ENCODE measurements around the gene MMP15.

Gene MMP15

GRCh38 chr16:58035356-58036170 is 10.0 kb downstream of the MMP15 start:
- no peak for DNase-seq

- DNase-seq, result no peak
Observed at GRCh38 chr16:58036943-58037342, 11.4 kb downstream of the MMP15 start.

DNA sequence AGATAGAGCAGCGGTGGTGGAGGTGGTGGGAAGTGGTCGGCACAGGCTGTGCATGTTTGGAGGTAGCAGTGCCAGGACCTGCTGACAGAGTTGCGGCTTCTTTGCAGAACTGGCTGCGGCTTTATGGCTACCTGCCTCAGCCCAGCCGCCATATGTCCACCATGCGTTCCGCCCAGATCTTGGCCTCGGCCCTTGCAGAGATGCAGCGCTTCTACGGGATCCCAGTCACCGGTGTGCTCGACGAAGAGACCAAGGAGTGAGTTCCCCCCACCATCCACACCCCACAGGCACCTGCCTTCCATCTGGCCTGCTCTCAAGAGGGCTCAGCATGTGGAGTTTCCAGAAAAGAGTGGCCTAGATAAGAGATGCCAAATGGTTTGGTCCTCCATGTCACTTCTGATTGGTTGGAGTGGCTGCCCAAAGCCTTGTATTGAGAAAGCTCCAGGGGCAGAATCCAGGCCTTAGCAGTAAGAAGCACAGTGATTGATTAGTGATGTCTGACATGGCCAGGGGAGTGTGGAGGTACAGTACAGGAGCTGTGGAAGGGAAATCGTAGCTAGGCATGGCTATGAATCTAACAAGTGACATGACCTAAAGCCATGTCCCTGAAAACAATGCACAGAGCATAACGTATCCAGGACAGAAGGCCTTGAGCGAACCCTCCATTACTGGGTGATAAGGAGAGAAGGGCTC is 12.0 kb downstream of the MMP15 start:
- DNase-seq, result no peak

DNA sequence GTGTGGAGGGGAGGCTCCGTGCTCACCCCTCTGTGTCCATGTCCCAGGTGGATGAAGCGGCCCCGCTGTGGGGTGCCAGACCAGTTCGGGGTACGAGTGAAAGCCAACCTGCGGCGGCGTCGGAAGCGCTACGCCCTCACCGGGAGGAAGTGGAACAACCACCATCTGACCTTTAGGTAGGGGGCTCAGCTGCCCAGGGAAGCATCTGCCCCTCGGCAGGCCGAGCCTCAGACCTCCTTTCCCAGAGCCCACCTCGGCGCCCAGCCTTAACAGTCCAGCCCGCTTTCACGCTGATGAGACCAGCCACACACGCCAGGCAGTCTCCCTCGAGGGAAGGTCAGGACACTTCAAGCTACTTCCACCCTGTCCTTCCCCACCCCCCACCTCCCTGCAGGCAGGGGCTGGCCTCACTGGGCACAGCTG is 12.7 kb downstream of the MMP15 start:
- DNase-seq, result no peak

DNA sequence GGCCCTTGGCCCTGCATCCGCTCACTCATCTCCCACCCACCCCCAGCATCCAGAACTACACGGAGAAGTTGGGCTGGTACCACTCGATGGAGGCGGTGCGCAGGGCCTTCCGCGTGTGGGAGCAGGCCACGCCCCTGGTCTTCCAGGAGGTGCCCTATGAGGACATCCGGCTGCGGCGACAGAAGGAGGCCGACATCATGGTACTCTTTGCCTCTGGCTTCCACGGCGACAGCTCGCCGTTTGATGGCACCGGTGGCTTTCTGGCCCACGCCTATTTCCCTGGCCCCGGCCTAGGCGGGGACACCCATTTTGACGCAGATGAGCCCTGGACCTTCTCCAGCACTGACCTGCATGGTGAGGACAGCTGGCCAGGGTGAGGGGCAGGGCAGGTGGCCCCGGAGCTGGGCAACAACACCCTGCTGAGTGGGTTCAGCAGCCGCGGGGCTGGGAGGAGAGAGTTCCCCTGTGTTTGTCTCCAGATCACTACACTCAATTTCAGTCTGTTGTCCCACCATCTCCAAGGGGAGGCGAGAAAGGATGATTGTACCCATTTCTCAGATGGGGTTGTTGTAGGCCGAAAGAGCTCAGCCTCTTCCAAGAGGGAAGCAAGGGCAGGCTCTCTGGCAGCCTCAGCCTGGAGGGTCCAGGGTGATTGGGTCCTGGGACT is 14.4 kb downstream of the MMP15 start:
- DNase-seq, result no peak

GRCh38 chr16:58040496-58040846 is 14.9 kb downstream of the MMP15 start:
- no peak for DNase-seq

- no peak for DNase-seq
Observed at GRCh38 chr16:58040945-58041627, 15.5 kb downstream of the MMP15 start.

DNA sequence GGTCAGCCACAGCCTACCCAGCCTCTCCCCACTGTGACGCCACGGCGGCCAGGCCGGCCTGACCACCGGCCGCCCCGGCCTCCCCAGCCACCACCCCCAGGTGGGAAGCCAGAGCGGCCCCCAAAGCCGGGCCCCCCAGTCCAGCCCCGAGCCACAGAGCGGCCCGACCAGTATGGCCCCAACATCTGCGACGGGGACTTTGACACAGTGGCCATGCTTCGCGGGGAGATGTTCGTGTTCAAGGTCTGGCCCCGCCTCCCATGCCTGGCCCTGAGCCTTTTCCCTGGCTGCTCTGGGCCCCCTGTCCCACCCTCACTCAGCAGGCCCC is 16.0 kb downstream of the MMP15 start:
- no peak for DNase-seq

DNA sequence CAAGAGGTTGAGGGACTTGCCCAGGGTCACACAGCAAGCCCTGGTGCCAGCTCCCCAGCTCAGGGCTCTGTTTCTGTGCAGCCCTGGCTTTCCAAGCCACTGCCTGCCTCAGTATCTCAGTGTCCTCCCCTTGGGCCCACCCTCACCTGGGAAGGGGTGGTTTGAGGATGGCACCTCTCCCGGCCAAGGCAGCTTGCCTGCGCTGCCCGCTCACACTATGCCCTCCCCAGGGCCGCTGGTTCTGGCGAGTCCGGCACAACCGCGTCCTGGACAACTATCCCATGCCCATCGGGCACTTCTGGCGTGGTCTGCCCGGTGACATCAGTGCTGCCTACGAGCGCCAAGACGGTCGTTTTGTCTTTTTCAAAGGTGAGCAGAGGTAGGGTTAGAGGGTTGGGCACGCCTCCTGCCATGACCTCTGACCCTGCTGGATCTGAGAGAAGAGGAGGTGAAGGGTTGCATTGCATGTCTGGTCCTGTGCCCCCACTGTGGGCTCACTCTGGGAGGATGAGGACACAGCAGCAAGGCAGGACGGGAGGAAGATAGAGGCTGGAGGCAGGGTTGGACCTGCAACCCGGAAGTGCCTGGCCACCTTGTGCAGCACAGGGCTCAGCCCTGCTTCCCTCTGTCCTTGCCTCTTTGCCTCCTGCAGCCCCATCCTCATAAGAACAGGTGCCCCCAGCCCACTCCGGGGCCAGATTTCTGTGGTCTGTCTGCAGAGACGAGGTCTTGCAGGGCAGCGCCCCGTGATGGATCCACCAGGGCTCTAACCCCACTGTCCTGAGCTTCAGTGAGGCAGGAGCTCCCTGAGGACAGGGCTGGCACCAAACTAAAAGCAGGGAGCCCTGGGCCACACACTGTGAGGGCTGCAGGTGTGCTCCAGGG is 16.7 kb downstream of the MMP15 start:
- no peak for DNase-seq

- DNase-seq, result no peak
Observed at GRCh38 chr16:58042886-58043515, 17.4 kb downstream of the MMP15 start.

GRCh38 chr16:58043571-58044155 is 18.1 kb downstream of the MMP15 start:
- no peak for DNase-seq

- DNase-seq, result no peak
Observed at GRCh38 chr16:58044266-58045019, 18.9 kb downstream of the MMP15 start.

- DNase-seq, result no peak
Observed at GRCh38 chr16:58045096-58045495, 19.5 kb downstream of the MMP15 start.

DNA sequence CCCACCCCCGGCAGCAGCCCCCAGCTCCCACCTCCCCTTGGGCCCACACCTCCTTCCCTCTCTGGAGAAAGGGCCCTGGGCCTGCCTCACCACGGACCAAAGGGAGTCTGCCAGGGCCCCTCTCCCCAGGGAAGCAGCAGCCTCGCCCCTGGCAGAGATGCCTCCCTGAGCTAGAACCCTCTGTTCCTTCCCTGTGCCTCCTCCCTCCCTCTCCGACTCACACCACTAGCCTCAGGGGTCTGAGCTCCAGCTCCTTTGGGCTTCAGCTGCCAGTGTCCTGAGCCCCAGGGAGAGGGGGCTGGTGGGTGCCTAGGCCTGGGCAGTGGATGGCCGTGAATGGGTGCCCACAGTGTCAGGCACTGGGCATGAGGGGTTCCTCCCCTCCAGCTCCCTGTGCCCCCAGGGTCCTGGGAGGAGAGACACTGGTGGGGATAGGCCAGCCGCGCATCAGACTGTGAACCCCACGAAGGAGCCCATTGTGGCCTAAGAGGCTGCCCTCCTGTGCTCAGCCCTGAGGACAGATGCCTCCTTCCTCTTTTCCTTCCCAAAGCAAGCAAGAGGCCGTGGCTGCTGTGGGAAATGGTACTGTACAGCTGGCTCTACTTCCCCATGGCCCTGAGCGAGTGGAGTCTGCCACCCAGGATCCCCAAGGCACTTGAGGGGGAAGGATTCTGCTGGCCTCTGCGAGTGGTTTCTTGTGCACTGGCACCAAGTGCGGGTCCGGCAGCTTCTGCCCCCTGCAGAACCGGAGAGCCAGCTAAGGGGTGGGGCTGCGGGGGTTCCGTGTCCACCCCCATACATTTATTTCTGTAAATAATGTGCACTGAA is 20.7 kb downstream of the MMP15 start:
- DNase-seq, result no peak

GRCh38 chr16:58046936-58047335 is 21.4 kb downstream of the MMP15 start:
- DNase-seq, result no peak

DNA sequence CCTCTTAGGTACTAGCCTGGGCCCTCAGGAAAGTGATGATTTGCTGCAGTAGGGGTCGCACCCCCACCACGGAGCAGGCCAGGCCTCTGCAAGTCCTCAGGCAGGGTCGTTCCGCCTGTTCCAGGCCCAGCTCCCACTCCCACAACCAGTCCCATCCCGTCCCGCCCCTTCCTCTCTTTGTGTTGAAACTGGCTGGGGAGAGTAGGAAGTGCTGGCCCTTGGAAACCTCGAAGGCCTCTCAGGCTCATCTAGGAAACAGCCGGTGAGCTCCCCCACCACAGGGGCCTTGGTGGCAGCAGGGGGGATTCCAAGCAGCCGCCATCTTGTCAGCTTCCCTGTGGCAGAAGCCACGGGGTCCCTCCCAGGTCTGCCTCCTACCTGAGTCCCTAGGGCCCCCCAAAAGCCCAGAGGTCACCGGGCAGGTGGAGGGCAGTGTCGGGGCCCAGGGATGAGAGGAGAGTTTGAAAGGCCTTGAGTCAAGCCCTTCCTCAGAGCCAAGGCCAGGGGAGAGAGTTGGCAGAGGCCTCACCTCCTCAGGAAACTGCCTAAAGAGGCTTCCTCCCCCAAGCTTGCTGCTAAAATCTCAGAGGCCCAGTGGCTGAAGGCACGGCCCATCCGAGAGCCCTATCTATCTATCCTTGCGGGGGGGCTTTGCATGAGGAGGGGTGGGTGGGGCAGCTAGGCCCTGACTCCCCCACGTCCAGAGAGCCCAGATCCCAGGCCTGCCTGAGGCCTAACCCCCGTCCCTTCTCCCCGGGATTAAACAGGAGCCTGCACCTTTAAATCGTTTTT is 22.2 kb downstream of the MMP15 start:
- no peak for DNase-seq

- no peak for DNase-seq
Observed at GRCh38 chr16:58048494-58049231, 23.1 kb downstream of the MMP15 start.
